ENCODE data around the gene SFXN5. TPM values are rescaled to one million over a fixed set of nuclear protein-coding genes. Genes with fewer than 3 reads are reported as not detected.

Gene SFXN5
- polyA plus RNA-seq, 2 of the 4 experiments (the other 2 are of a cell fraction), result 16.7 to 19.6 TPM

- ChIA-PET POLR2A (interaction anchor here (0.6 kb wide), 1 partner anchor 33 kb away, joined by 7 read pairs; no protein-coding TSS in a partner anchor), CTCF (interaction anchor here (0.5 to 18.7 kb wide), 48 partner anchors 9 to 220 kb away, joined by 3 to 500 read pairs (median 5); partner anchors contain the start of genes EMX1, PRADC1, RAB11FIP5 and SFXN5)
- no peak for DNase-seq (ENCODE audit: low read depth in 1 of 2, low spot score in 1 of 2)
- Histone ChIP-seq H3K4me3 (no peak overlapping the region), H3K4me2 (no peak overlapping the region), H3K4me1 (peaks cover 10% of the 10 kb centered on the region), H3K27ac (no peak overlapping the region), H3K9me3 (no peaks in the 10 kb centered on the region)
- ATAC-seq, result no peak
- TF ChIP-seq JUN (IDR thresholded peaks at IDR 0.05), result no peak
- TF ChIP-seq ZFP36 (IDR thresholded peaks at IDR 0.05; ENCODE audit: borderline replicate concordance, partially characterized antibody), result no peak
- no peak for TF ChIP-seq KDM5A (IDR thresholded peaks at IDR 0.05)
- no peak for TF ChIP-seq CBX2 (IDR thresholded peaks at IDR 0.05; ENCODE audit: borderline replicate concordance, low read depth)
- no peak for TF ChIP-seq EP300 (IDR thresholded peaks at IDR 0.05)
- TF ChIP-seq CBX8 (IDR thresholded peaks at IDR 0.05), result no peak
- no peak for TF ChIP-seq HDAC2 (IDR thresholded peaks at IDR 0.05)
- no peak for TF ChIP-seq RAD21 (conservative IDR thresholded peaks at IDR 0.05 in 1 of 2, IDR thresholded peaks at IDR 0.05 in 1 of 2)
- no peak for TF ChIP-seq MAX (IDR thresholded peaks at IDR 0.05)
- no peak for FAIRE-seq
- 79% methylated on average over 3 of the region's 3 CpGs for WGBS (ENCODE audit: missing lambda C conversion rate)
Measured at GRCh38 chr2:73084971-73085370, 13.5 kb upstream of the SFXN5 start.

- Histone ChIP-seq H3K4me2 (no peak overlapping the region), H3K27ac (no peak overlapping the region), H3K4me1 (peaks cover 2% of the 10 kb centered on the region; the same call in 2 of the 3 replicates), H3K4me3 (no peak overlapping the region), H3K9me3 (no peaks in the 10 kb centered on the region)
- no peak for FAIRE-seq
- DNase-seq (ENCODE audit: low read depth in 1 of 2, low spot score in 1 of 2), result no peak
- no peak for TF ChIP-seq PBX3 (IDR thresholded peaks at IDR 0.05)
- TF ChIP-seq CEBPB (IDR thresholded peaks at IDR 0.05), result no peak
- no peak for TF ChIP-seq ESRRA (IDR thresholded peaks at IDR 0.05; ENCODE audit: borderline replicate concordance, low read length)
- TF ChIP-seq ZC3H11A (IDR thresholded peaks at IDR 0.05), result no peak
- no peak for TF ChIP-seq SREBF2 (IDR thresholded peaks at IDR 0.05)
- TF ChIP-seq TP53 (CRISPR knock-in tag; IDR thresholded peaks at IDR 0.05), result no peak
- no peak for TF ChIP-seq PHF8 (IDR thresholded peaks at IDR 0.05; ENCODE audit: borderline replicate concordance, low read depth)
- TF ChIP-seq HOXB5 (CRISPR knock-in tag; IDR thresholded peaks at IDR 0.05), result no peak
- TF ChIP-seq HOXB13 (CRISPR knock-in tag; IDR thresholded peaks at IDR 0.05; ENCODE audit: low read depth), result no peak
- no peak for TF ChIP-seq REST (IDR thresholded peaks at IDR 0.05)
- TF ChIP-seq ATOH8 (CRISPR knock-in tag; IDR thresholded peaks at IDR 0.05; ENCODE audit: low read depth), result no peak
- no peak for TF ChIP-seq MAX (IDR thresholded peaks at IDR 0.05)
- TF ChIP-seq E2F6 (IDR thresholded peaks at IDR 0.05; ENCODE audit: borderline replicate concordance, low read depth), result no peak
- TF ChIP-seq EP300 (IDR thresholded peaks at IDR 0.05), result no peak
- no peak for TF ChIP-seq KDM1A (IDR thresholded peaks at IDR 0.05; ENCODE audit: low read depth)
- no peak for TF ChIP-seq BCL3 (IDR thresholded peaks at IDR 0.05)
- TF ChIP-seq HES2 (IDR thresholded peaks at IDR 0.05), result no peak
- TF ChIP-seq EHF (CRISPR knock-in tag; IDR thresholded peaks at IDR 0.05), result no peak
- TF ChIP-seq TFCP2L1 (CRISPR knock-in tag; IDR thresholded peaks at IDR 0.05), result no peak
- ATAC-seq, result no peak
- ChIA-PET POLR2A (interaction anchor here (0.6 kb wide), 1 partner anchor 34 kb away, joined by 7 read pairs; no protein-coding TSS in a partner anchor), CTCF (interaction anchor here (1.0 to 18.7 kb wide), 28 partner anchors 9 to 190 kb away, joined by 3 to 500 read pairs (median 5); partner anchors contain the start of genes EMX1, PRADC1, RAB11FIP5 and SFXN5)
- 91% methylated on average over 7 of the region's 7 CpGs for WGBS (ENCODE audit: missing lambda C conversion rate)
Measured at GRCh38 chr2:73083886-73084800, 12.6 kb upstream of the SFXN5 start.
